Fibroblast of skin of right quadriceps (primary cell): ENCODE results near the gene CDC34.
A peak's percentile ranks its signal among the peaks of the same experiment; 100 is the strongest.

Source experiments
- DNase-seq: peaks from one replicate; pipeline ENCODE4 v3.0.0-alpha.2; 2013

CDC34 gene

DNA sequence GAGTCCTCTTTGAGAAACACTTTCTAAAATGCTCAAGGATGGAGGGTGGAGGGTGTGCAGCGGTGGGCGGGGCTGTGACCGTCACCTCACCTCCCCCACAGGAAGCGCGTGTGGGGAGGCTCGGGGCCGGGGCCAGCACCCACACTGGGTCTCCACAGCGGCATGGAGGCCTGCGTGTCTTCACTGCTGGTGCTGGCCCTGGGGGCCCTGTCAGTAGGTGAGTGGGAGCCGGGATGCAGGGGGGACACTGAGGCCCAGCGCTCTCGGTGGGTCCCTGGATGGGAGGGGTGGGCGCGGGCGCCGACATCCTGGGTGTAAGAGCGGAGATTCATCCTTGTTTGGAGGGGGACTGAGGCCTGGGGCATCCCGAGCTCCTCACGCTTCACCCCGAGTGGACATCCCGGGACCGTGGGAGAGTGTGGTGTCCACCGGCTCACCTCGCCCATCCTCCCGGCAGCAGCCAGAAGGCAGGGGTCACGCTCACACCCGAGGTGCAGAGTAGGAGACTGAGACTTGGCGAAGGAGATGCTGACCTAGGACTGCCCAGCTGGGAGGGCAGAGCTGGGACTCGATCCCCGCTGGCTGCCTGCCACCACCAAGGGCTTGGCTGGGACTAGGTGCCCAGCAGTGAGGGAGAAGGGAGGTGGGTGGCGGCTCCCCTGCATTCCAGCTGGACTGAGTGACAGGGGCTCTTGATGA, 12.5 kb downstream of the CDC34 start, which contains the start of gene GZMM:
GZMM (plus strand) TSS at position 144 of the 699 bp plus-strand sequence; CDS start at position 163, 19 bp downstream.
- no peak for DNase-seq

DNA sequence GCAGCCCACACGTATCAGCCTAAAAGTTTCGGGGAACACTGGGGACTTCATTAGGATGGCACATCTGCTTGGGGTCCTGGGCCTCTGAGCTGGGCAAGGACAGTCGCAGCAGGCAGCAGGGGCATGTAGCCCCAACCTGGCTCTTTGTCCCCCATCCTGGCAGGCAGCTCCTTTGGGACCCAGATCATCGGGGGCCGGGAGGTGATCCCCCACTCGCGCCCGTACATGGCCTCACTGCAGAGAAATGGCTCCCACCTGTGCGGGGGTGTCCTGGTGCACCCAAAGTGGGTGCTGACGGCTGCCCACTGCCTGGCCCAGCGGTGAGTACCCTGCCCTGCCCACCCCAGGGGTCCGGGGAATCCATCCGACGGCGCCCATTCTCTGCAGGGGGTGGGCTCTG, 15.6 kb downstream of the CDC34 start:
- DNase-seq: no peak

DNA sequence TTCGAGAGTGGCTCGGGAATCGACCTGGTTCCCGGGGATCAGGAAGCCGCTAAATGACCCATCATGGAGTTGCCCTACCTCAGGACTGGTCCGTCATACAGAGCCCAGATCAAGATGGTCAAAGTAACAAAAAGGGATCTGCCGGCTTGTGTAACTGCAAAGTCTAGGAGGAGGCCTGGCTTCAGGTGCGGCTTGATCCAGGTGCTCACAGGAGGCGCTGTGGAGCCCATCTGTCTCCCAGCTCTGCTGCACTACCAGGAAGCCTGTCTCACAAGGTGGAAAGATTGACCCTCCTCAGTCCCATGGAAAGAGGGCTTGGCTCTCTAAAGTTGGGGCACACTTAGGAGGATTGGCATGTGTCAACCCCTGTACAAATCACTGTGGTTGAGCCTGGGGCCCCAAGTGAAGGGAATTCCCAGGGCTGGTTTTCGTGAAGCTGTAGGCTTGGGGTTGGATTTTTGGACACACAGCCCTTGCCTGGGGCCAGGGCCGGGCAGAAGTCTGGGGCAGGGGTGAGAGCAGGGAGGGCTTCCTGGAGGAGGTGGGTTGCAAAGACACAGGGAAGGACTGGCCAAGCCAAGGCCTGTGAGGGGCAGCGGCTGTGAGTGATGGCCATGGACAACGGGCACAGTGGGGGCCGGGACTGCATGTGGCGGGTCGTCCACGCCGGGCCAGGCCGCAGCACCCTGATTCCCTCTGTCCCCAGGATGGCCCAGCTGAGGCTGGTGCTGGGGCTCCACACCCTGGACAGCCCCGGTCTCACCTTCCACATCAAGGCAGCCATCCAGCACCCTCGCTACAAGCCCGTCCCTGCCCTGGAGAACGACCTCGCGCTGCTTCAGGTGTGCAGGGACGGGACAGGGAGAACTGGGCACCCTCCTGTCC, 16.5 kb downstream of the CDC34 start:
- no peak for DNase-seq

DNA sequence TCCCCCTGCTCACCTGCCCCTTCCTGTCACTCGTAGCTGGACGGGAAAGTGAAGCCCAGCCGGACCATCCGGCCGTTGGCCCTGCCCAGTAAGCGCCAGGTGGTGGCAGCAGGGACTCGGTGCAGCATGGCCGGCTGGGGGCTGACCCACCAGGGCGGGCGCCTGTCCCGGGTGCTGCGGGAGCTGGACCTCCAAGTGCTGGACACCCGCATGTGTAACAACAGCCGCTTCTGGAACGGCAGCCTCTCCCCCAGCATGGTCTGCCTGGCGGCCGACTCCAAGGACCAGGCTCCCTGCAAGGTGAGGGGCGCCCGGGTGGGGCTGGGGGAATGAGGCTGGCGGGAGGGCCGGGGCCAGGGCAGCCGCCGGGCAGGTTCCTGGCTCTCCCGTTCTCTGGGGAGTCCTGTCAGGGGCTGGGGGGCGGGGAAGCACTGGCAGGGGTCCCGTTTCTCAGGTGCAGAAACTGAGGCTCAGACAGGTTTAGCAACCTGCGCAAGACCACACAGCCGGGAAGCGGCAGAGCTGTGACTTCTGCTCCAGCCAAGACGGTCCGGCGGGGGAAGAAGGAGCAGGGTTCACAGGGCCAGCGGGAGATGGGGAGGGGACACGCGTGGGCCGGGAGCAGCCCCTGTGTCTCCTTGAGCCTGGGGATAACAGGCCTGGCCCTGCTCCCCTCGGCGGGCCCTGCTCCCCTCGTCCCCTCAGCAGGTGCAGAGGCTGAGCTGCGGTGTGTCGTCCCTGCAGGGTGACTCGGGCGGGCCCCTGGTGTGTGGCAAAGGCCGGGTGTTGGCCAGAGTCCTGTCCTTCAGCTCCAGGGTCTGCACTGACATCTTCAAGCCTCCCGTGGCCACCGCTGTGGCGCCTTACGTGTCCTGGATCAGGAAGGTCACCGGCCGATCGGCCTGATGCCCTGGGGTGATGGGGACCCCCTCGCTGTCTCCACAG, 17.6 kb downstream of the CDC34 start:
- DNase-seq: no peak

DNA sequence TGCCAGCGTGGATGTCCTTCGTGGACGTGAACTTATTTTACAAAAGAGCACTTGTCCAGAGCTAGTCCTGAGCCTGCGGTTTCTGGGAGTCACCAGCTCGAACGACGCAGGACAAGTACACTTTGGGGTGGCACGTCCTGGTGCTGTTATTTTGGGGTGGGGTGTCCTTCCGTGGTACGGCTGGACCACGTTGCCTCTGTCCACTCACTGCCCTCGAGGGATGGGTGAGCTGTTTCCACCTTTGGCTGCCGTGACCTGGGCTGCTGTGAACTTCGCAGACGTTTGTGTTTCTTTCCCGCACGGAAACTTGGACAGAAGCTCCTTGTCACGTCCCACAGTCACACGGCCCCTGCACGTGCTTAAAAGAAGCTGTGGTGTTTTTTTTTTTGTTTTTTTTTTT, 23.3 kb downstream of the CDC34 start:
- DNase-seq: no peak

DNA sequence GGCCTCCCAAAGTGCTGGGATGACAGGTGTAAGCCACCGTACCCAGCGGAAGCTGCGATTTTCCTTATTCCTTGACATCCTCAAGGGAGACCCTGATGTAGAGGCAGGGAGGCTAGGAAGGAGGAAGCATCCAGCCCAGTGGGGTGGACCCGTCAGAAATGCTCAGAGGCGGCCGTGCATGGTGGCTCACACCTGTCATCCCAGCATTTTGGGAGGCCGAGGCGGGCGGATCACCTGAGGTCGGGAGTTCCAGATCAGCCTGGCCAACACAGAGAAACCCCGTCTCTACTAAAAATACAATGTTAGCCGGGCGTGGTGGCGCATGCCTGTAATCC, 23.9 kb downstream of the CDC34 start:
- no peak for DNase-seq

DNA sequence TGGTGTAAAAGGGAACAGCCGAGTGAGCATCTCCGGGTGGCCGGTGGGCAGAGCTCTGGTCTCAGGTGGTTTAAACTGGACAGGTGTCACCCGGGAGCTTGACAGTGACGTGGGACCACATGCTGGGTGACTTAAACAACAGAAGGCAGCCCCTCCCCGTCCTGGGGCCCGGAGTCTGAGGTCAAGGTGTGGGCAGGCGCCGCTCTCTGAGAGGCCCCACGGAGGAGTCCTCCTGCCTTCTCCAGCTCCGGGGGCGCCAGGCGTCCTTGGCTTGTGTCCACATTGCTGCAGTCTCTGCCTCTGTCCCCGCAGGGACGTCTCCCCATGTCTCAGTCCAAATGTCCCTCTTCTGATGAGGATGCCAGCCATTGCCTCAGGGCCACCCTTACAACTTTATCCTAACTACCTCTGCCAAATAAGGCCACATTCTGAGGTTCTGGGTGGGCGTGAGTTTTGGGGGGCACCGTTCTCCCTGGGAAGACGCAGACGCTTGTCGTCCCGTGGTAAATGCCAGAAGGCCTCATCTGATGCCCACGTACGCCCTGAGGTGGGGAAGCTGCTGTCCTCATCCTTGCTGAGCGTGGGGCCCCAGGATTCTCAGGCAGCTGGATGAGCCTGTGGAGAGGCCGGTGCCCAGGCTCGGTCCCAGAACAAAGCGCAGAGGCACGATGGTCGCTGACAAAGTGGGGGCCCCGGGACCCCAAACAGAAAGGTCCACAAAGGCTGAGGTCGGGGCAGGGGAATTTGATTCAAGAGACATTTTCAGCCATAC, 25.2 kb downstream of the CDC34 start:
- no peak for DNase-seq

DNA sequence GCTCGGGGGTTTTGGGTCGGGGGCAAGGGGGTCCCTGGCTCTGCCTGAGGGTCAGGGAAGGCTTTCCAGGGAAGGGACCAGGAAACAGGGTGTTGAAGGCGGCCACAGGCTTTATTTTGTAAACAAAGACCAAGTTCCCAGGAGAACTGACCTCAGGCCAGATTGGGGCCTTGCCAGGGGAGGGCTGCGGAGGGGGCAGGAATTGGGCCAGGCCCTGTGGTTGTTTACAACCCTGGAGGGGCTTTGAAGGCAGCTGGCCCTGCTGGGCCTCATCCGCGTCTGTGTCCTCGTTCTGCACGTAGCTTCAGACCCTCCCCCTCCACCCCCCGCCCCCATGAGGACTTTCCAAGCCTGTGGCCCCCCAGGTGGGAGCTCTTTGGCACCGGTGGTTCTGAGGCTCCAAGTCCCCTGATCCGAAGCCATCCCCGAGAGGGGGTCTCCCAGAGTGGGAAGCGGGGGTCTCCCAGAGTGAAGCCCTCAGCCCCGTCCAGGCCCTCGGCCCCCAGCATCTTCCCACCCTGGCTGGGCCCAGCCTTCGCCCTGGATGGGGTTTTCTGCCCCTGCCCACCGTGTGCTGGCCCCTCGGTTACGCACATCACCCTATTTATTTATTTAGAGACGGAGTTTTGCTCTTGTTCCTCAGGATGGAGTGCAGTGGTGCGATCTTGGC, 27.3 kb downstream of the CDC34 start:
- DNase-seq: no peak

DNA sequence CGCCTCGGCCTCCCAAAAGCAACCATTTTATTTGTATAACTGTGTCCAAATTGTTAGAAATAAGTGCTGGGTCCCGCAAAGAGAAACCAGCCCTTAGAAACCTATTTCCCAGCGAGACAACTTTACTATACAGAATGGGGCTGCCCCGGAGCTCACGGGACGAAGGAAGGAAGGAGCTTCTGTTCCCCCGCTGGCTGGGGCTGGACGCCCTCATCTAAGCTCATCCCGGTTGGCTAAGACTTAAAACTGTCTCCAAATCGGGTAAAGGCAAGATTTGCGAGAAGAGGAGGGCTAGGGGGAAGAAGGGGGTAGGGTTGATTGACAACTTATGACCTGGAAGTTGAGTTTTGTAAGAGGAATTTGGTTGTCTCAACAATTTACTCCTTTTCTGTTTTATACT, 28.6 kb downstream of the CDC34 start:
- no peak for DNase-seq

DNA sequence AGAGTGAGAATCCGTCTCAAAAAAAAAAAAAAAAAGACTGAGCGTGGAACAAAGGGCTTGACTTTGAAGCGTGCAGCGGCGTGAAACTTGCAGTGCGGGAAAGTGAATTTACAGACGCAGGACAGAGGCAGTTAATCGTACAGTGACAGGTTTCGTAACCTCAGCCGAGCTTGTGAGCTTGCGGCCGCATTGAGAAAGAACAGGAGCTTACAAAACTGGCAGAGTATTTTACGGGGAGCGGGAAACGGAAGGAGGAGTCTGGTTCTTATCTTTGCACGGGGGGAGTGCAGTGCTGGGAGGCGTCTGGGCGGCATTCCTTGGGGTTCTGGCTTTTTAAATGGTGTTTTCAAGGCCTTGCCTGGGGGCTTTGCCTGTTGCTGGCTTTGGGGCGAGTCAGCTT, 34.8 kb downstream of the CDC34 start:
- DNase-seq: peak; percentile 64

DNA sequence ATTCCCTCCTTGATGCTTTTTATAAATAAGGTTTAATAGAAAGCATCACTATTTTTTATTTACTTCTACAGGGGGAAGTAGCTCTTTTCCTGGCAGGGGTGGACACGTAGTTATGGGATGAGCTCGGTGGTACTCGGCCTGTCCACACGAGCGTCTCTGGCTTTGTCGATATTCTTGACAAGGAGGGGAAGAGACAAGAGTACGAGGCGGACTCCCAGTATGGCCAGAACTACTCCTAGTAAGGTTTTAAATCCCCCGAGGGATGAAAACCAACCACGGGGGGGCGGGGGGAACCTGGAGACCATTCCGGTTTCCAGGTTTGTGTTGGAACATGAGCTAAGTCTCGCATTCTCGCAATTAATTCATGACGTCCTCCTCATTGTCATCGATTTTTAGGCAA, 35.3 kb downstream of the CDC34 start:
- DNase-seq: no peak

DNA sequence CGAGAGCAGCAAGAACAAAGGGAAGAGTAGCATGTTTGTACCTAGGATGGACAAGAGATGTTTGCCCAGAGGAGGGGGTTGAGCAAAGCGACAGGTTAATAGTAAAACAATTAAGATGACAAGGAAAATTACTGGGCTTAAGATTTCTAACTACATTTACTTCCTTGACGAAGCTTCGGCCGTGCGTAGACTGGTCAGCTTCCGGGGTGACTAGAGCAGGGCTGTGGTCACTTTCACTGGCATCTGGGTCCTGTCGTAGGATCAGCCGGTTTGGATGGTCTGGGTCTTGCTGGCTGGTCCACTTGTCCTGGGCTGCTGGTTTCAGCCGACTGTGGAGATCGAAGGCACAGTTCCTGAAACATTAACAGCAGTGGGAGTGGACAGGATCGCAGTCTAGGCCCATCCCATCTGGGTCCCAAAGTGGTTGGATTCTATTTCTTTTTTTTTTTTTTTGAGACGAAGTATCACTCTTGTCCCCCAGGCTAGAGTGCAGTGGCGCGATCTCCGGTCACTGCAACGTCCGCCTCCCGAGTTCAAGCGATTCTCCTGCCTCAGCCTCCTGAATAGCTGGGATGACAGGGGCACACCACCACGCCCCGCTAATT, 35.8 kb downstream of the CDC34 start:
- DNase-seq: no peak

DNA sequence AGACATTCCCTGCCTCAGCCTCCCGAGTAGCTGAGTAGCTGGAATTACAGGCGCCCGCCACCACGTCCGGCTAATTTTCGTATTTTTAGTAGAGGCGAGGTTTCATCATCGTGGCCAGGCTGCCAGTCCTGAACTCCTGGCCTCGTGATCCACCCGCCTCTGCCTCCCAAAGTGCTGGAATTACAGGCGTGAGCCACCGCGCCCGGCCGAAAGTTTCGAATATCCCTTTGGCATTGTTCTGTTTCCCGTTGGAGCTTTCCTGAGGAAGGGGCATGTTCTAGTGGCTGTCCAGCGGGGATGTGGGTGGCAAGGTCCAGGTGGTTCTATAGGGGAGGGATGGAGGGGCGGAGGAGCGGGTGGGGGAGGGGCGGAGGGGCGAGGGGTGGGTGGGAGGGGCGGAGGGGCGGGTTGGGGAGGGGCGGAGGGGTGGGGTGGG, 38.7 kb downstream of the CDC34 start:
- no peak for DNase-seq

DNA sequence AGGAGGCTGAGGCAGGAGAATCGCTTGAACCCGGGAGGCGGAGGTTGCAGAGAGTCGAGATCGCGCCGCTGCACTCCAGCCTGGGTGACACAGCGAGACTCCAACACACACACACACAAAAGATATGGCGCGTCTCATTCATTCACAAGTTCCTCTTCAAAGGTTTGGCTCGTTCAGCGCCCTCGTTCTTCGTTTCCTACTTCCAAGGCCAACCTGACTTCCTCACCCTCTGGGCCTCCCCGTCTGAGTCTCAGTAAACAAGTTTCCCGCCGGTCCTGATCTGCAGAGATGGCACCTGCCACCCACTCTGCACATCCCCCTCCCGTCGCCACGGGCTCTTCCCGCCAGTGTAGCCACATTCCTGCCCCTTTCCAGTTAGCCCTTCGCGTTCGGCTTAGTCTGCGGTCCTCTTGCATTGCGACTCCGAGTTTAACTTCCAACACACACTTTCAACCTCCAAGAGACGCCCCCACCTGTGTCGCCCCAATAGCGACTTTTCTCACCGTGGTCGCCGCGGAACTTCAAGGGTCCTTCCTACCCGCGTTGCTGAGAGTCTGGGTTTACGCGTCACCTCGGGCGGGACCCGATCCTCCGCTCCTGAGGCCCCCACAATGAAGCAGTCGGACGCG, 39.5 kb downstream of the CDC34 start:
- peak; percentile 29 for DNase-seq

DNA sequence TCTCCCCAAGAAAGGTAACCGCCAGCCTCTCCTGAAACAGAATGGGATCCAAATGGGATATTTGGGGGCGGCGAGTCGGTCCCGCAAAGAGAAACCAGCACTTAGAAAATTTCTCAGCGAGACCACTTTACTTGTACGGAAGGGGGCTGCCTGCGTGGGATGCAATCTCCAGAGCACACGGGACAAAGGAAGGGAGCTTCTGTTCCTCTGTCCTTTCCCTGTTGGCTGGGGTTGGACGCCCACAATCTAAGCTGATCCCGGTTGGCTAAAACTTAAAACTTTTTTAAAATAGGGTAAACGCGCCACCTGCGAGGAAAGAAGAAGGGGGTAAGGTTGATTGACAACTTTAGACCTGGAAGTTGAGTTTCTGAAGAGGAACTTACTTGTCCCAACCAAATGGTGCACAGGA, 40.0 kb downstream of the CDC34 start:
- DNase-seq: peak; percentile 39

DNA sequence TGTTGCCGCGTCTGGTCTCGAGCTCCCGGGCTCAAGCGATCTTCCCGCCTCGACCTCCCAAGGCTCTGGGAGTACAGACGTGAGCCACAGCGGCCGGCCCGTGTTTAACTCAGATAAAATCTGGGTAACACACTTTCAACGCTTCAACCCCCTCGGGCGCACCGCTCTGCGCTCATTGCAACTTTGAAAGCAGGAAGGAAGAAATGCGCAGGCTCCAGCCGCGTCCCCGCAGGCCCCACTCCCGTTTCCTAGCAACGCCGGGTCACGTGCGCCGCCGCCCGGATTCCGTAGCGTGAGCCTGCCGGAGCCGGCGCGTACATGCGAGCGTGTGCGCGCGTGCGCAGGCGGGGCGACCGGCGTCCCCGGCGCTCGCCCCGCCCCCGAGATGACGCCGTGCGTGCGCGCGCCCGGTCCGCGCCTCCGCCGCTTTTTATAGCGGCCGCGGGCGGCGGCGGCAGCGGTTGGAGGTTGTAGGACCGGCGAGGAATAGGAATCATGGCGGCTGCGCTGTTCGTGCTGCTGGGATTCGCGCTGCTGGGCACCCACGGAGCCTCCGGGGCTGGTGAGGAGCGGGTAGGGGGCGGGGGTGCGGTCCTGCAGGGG, 40.7 kb downstream of the CDC34 start, which contains the start of gene BSG:
BSG (plus strand) TSS at position 457 of the 603 bp plus-strand sequence; CDS start at position 496, 39 bp downstream.
- peak; percentile 98 for DNase-seq

DNA sequence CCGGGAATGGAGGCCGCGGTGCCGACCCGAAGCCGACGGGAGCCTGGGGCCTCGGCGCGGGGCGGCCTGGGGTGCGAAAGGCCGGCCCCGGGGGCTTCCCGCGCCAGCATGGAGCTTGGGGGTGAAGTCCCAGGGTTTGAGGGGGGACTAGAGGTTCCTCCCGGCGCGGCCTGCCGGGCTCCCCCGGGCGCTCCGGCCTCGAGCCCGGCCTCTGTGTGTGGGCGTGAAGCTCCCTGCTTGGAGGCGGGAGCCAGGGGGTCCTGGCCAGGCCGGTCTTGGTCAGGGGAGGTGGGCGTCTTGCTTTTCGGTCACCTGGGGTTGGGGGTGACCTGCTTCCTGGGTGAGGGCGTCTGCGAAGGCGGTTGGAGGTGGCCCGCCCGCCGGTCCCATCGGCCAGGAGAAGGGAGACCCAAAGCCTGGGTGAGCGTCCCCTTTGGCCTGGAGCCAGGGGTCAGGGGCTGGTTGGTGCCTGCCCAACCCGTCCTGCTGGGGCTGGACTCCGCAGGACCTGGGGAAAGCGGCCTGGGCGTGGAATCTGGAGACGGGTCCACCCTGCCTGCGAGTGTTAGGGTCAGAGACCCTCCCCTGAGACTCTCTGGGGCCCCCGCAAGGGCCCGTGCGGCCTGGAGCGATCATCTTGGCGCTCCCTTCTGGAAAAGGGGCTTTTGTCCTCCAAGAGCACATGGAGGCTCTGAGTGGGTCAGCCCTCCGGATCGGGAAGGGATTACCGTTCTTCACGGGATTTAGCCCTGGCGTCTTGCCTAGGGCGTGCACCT, 41.4 kb downstream of the CDC34 start:
- DNase-seq: peak; percentile 39

DNA sequence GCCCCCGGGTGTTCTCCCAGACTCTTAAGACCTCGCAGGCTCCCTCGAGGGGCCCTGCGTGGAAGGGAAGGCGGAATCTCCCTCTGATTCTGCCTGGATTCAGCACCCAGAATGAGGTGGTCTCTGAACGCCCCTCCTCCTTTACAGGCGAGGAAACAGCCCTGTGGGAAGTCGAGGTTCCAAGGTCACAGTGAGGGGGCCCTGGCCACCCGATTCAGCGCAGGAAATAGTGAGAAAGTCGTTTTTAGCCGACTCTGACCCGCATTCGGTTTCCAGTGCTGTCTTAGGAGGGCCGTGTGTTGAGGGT, 41.9 kb downstream of the CDC34 start:
- DNase-seq: no peak
